Measurements from ENCODE around the gene CHST11.

The CHST11 gene

DNA sequence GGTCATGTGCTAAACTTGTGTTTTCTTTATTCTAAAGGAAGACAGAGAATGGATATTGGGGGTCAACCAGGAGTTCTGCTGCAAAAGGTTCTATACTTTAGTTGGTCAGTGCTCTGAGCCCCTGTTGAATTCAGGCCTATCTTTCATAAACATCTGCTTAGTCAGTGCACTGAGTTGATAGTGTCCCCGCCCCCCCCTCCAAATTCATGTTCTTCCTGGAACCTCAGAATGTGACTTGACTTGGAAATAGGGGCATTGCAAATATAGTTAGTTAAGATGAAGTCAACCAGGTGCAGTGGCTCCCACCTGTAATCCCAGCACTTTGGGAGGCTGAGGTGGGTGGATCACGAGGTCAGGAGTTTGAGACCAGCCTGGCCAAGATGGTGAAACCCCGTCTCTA is 23.3 kb downstream of the CHST11 start (continued):
- TF ChIP-seq, protein P1, sequence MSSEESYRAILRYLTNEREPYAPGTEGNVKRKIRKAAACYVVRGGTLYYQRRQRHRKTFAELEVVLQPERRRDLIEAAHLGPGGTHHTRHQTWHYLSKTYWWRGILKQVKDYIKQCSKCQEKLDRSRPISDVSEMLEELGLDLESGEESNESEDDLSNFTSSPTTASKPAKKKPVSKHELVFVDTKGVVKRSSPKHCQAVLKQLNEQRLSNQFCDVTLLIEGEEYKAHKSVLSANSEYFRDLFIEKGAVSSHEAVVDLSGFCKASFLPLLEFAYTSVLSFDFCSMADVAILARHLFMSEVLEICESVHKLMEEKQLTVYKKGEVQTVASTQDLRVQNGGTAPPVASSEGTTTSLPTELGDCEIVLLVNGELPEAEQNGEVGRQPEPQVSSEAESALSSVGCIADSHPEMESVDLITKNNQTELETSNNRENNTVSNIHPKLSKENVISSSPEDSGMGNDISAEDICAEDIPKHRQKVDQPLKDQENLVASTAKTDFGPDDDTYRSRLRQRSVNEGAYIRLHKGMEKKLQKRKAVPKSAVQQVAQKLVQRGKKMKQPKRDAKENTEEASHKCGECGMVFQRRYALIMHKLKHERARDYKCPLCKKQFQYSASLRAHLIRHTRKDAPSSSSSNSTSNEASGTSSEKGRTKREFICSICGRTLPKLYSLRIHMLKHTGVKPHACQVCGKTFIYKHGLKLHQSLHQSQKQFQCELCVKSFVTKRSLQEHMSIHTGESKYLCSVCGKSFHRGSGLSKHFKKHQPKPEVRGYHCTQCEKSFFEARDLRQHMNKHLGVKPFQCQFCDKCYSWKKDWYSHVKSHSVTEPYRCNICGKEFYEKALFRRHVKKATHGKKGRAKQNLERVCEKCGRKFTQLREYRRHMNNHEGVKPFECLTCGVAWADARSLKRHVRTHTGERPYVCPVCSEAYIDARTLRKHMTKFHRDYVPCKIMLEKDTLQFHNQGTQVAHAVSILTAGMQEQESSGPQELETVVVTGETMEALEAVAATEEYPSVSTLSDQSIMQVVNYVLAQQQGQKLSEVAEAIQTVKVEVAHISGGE (tag by site-specific recombination; conservative IDR thresholded peaks at IDR 0.05; ENCODE audit: low read depth): no peak
- TF ChIP-seq ZNF341 (tag by site-specific recombination; IDR thresholded peaks at IDR 0.05; ENCODE audit: low read depth) (no peak), EGR2 (tag by site-specific recombination; IDR thresholded peaks at IDR 0.05; ENCODE audit: low read depth) (no peak), ZNF248 (tag by site-specific recombination; IDR thresholded peaks at IDR 0.05) (no peak)
- TF ChIP-seq, protein P2, sequence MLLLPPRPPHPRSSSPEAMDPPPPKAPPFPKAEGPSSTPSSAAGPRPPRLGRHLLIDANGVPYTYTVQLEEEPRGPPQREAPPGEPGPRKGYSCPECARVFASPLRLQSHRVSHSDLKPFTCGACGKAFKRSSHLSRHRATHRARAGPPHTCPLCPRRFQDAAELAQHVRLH (tag by site-specific recombination; IDR thresholded peaks at IDR 0.05): no peak

DNA sequence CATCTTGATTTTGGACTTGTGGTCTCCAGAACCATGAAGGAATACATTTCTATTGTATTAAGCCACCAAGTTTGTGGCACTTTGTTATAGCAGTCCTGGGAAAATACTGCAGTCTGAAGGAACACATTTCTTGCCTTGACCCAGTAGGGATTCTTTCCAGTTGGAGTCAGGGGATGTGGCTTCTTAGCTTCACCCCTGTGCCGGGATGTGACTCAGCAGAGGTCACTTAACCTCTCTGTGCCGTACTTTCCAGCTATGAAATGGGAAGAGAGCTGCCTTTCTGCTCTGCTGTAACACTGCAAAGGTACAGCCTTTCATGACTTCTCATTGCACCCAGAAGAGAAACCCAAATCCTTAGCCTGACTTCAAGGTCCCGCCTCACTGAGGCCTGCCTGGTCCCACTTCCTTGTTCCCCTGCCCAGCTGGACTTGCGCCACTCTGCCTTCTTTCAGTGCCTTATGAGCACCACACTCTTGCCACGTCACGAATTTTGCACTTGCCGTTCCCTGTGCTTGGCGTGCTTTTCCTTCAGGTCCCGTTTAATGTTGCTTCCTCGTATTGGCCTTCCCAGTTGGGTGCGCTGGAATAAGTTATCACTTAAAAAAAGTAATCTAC is 24.2 kb downstream of the CHST11 start:
- no peaks in the 10 kb centered on the region for H3K4me1 ChIP-seq (ENCODE audit: control insufficient read depth, insufficient read depth, low read length)
- ChIA-PET POLR2A (no interaction called here), CTCF (no interaction called here)
- no peaks in the 10 kb centered on the region for H3K9me3 ChIP-seq (ENCODE audit: control insufficient read depth, insufficient read depth, low read depth, low read length)
- TF ChIP-seq KLF9 (tag by site-specific recombination; IDR thresholded peaks at IDR 0.05; ENCODE audit: low read depth) (no peak), ZNF157 (tag by site-specific recombination; IDR thresholded peaks at IDR 0.05) (no peak), ZNF114 (tag by site-specific recombination; IDR thresholded peaks at IDR 0.05) (no peak), ZNF202 (tag by site-specific recombination; IDR thresholded peaks at IDR 0.05; ENCODE audit: borderline replicate concordance) (no peak), TCF7L2 (IDR thresholded peaks at IDR 0.05; ENCODE audit: borderline replicate concordance, low read depth, low read length) (no peak), ZNF23 (tag by site-specific recombination; IDR thresholded peaks at IDR 0.05; ENCODE audit: borderline replicate concordance) (no peak), ZNF274 (IDR thresholded peaks at IDR 0.05; ENCODE audit: low read length) (no peak), ZNF274 (tag by site-specific recombination; IDR thresholded peaks at IDR 0.05; ENCODE audit: borderline replicate concordance) (no peak), YY1 (tag by site-specific recombination; IDR thresholded peaks at IDR 0.05) (no peak)
- TF ChIP-seq, protein P3, sequence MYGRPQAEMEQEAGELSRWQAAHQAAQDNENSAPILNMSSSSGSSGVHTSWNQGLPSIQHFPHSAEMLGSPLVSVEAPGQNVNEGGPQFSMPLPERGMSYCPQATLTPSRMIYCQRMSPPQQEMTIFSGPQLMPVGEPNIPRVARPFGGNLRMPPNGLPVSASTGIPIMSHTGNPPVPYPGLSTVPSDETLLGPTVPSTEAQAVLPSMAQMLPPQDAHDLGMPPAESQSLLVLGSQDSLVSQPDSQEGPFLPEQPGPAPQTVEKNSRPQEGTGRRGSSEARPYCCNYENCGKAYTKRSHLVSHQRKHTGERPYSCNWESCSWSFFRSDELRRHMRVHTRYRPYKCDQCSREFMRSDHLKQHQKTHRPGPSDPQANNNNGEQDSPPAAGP (tag by site-specific recombination; IDR thresholded peaks at IDR 0.05): no peak
- TF ChIP-seq, protein P4, sequence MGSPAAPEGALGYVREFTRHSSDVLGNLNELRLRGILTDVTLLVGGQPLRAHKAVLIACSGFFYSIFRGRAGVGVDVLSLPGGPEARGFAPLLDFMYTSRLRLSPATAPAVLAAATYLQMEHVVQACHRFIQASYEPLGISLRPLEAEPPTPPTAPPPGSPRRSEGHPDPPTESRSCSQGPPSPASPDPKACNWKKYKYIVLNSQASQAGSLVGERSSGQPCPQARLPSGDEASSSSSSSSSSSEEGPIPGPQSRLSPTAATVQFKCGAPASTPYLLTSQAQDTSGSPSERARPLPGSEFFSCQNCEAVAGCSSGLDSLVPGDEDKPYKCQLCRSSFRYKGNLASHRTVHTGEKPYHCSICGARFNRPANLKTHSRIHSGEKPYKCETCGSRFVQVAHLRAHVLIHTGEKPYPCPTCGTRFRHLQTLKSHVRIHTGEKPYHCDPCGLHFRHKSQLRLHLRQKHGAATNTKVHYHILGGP (tag by site-specific recombination; IDR thresholded peaks at IDR 0.05): no peak
- no peaks in the 10 kb centered on the region for H3K36me3 ChIP-seq (ENCODE audit: control insufficient read depth in 2 of 2, insufficient read depth in 1 of 2, low read length in 2 of 2)
- no peak overlapping the region for H3K4me3 ChIP-seq (ENCODE audit: low read depth, low read length)
- no peak overlapping the region for H3K27ac ChIP-seq (ENCODE audit: extremely low read depth, low read depth, low read length)

DNA sequence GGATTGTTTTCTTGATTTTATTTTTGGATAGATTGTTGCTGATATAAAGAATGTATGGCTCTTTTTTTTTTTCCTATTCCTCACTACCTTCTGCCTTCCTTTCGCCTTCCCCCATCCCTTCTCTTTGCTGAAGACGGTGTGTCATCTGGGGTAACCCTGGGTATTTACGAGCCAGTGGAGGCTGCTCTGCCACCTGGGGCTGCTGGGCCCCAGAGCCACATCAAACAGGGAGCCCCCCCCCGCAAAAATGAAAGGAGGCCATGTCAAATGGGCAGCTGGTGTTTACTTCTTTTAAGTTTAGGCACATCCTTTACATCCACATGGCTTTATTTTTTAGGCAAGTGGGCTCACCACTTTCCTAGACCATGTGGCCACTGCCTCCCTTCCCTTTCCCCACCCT is 25.4 kb downstream of the CHST11 start:
- Histone ChIP-seq H3K4me3 (ENCODE audit: low read depth, low read length) (no peak overlapping the region), H3K9me3 (ENCODE audit: control insufficient read depth, insufficient read depth, low read depth, low read length) (no peaks in the 10 kb centered on the region), H3K36me3 (ENCODE audit: control insufficient read depth in 2 of 2, insufficient read depth in 1 of 2, low read length in 2 of 2) (no peaks in the 10 kb centered on the region), H3K27ac (ENCODE audit: extremely low read depth, low read depth, low read length) (no peak overlapping the region), H3K4me1 (ENCODE audit: control insufficient read depth, insufficient read depth, low read length) (no peaks in the 10 kb centered on the region)
- POLR2A ChIA-PET: no interaction called here
- CTCF ChIA-PET: interaction anchor here (0.6 kb wide), 1 partner anchor 220 kb away, joined by 4 read pairs; no protein-coding TSS in a partner anchor
- TF ChIP-seq, protein P1 (tag by site-specific recombination; conservative IDR thresholded peaks at IDR 0.05; ENCODE audit: low read depth): no peak
- TF ChIP-seq, protein P5, sequence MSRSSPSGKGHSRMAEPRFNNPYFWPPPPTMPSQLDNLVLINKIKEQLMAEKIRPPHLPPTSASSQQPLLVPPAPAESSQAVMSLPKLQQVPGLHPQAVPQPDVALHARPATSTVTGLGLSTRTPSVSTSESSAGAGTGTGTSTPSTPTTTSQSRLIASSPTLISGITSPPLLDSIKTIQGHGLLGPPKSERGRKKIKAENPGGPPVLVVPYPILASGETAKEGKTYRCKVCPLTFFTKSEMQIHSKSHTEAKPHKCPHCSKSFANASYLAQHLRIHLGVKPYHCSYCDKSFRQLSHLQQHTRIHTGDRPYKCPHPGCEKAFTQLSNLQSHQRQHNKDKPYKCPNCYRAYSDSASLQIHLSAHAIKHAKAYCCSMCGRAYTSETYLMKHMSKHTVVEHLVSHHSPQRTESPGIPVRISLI (tag by site-specific recombination; IDR thresholded peaks at IDR 0.05): no peak
- TF ChIP-seq ZNF623 (tag by site-specific recombination; IDR thresholded peaks at IDR 0.05) (no peak), ZNF404 (tag by site-specific recombination; IDR thresholded peaks at IDR 0.05) (no peak), ZNF521 (tag by site-specific recombination; IDR thresholded peaks at IDR 0.05) (no peak)
- TF ChIP-seq, protein P6, sequence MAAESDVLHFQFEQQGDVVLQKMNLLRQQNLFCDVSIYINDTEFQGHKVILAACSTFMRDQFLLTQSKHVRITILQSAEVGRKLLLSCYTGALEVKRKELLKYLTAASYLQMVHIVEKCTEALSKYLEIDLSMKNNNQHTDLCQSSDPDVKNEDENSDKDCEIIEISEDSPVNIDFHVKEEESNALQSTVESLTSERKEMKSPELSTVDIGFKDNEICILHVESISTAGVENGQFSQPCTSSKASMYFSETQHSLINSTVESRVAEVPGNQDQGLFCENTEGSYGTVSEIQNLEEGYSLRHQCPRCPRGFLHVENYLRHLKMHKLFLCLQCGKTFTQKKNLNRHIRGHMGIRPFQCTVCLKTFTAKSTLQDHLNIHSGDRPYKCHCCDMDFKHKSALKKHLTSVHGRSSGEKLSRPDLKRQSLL (tag by site-specific recombination; IDR thresholded peaks at IDR 0.05): no peak

Data from HEK293 (cell line).